ENCODE measurements around the gene GPR42. TPM values are rescaled to one million over a fixed set of nuclear protein-coding genes. Genes with fewer than 3 reads are reported as not detected.

The GPR42 gene
- total RNA-seq, 1 experiment from 2014 or later: not detected

DNA sequence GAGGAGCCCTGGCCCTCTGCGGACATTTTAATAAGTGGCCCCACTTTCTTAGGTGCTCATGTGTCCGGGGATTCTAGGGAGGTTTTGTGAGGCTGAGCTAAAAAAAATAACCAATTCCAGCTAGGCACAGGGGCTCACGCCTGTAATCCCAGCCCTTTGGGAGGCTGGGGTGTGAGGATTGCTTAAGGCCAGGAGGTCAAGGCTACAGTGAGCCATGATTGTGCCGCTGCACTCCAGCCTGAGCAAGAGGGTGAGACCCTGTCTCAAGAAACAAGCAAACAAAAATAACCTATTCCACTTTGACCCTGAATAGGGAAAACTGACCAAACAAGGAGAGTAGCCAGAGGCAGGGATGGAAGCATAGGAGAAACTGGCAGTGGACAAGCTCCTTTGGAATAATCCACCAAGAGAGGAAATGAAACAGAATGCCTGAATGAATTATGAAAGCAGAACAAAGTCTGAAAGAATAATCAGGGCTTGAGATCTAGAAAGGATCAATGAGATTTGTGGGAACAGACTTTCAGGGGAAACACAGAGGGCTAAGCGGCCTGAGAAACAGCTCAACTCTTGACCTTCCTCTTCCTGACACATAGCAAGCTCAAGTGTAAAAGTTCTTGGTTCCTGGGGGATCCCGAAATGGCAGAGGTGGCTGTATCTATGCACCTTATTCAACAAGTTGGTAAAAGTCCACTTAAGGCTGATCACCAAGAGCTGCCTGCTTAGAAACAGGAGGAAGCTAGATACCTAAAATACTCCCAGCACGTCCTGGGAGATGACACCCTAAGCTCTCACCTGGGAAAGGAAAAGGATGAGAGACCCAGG is 47.1 kb downstream of the GPR42 start:
- Histone ChIP-seq H3K4me1 (ENCODE audit: insufficient read depth, low read length, poor library complexity, severe bottlenecking) (no peaks in the 10 kb centered on the region), H3K36me3 (ENCODE audit: insufficient read depth, low read length, poor library complexity, severe bottlenecking) (no peaks in the 10 kb centered on the region), H3K27me3 (replicated peaks; ENCODE audit: insufficient read depth, low read depth, low read length, poor library complexity) (peaks cover 46% of the 10 kb centered on the region), H3K4me3 (ENCODE audit: low read depth, low read length, poor library complexity, severe bottlenecking) (no peak overlapping the region), H3K27ac (ENCODE audit: low read depth, low read length, poor library complexity, severe bottlenecking) (no peak overlapping the region), H3K9me3 (ENCODE audit: low read depth, low read length, poor library complexity, severe bottlenecking) (no peaks in the 10 kb centered on the region)
- no peak for DNase-seq (ENCODE audit: low spot score)
- intact Hi-C loops (cut with micrococcal nuclease; ENCODE audit: unreplicated experiment): no loop called here
- CTCF ChIA-PET: no interaction called here
- BruUV-seq (replicated peaks): no TSS peak
- POLR2A ChIA-PET (ENCODE audit: low non-redundant PET): no interaction called here
- TF ChIP-seq CTCF (conservative IDR thresholded peaks at IDR 0.05; ENCODE audit: low read depth, low read length): no peak
- TF ChIP-seq EZH2 (IDR thresholded peaks at IDR 0.05; ENCODE audit: borderline replicate concordance, low read depth, low read length, poor library complexity, severe bottlenecking): no peak

GRCh38 chr19:35419046-35419445 is 48.2 kb downstream of the GPR42 start:
- Histone ChIP-seq H3K4me3 (ENCODE audit: low read depth, low read length, poor library complexity, severe bottlenecking) (no peak overlapping the region), H3K4me1 (ENCODE audit: insufficient read depth, low read length, poor library complexity, severe bottlenecking) (no peaks in the 10 kb centered on the region), H3K9me3 (ENCODE audit: low read depth, low read length, poor library complexity, severe bottlenecking) (no peaks in the 10 kb centered on the region), H3K27me3 (replicated peaks; ENCODE audit: insufficient read depth, low read depth, low read length, poor library complexity) (peaks cover 36% of the 10 kb centered on the region), H3K27ac (ENCODE audit: low read depth, low read length, poor library complexity, severe bottlenecking) (no peak overlapping the region), H3K36me3 (ENCODE audit: insufficient read depth, low read length, poor library complexity, severe bottlenecking) (no peaks in the 10 kb centered on the region)
- no peak for DNase-seq (ENCODE audit: low spot score)
- intact Hi-C loops (cut with micrococcal nuclease; ENCODE audit: unreplicated experiment): no loop called here
- ChIA-PET CTCF (interaction anchor here (0.6 kb wide), 1 partner anchor 919 kb away, joined by 4 read pairs; no protein-coding TSS in a partner anchor), POLR2A (ENCODE audit: low non-redundant PET) (no interaction called here)
- no peak for TF ChIP-seq CTCF (conservative IDR thresholded peaks at IDR 0.05; ENCODE audit: low read depth, low read length)
- no TSS peak for BruUV-seq (replicated peaks)

DNA sequence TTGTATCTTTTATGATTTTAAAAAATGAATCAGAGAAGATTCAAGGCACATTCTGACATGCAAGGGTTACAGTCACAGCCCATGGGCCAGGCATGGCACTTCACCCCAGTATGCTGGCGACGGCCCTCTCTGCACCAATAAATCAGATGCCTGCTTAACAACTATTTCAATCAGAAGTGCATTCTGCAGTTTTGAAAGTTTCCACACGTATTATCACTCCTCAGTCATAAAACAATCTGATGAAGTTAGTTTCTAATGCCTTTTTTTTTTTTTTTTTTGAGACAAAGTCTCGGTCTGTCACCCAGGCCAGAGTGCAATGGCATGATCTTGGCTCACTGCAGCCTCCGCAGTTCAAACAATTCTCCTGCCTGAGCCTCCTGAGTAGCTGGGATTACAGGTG is 48.9 kb downstream of the GPR42 start:
- TF ChIP-seq CTCF (conservative IDR thresholded peaks at IDR 0.05; ENCODE audit: low read depth, low read length) (no peak), EZH2 (IDR thresholded peaks at IDR 0.05; ENCODE audit: borderline replicate concordance, low read depth, low read length, poor library complexity, severe bottlenecking) (no peak)
- Histone ChIP-seq H3K9me3 (ENCODE audit: low read depth, low read length, poor library complexity, severe bottlenecking) (no peaks in the 10 kb centered on the region), H3K4me1 (ENCODE audit: insufficient read depth, low read length, poor library complexity, severe bottlenecking) (no peaks in the 10 kb centered on the region), H3K4me3 (ENCODE audit: low read depth, low read length, poor library complexity, severe bottlenecking) (no peak overlapping the region), H3K27me3 (replicated peaks; ENCODE audit: insufficient read depth, low read depth, low read length, poor library complexity) (peaks cover 36% of the 10 kb centered on the region), H3K27ac (ENCODE audit: low read depth, low read length, poor library complexity, severe bottlenecking) (no peak overlapping the region), H3K36me3 (ENCODE audit: insufficient read depth, low read length, poor library complexity, severe bottlenecking) (no peaks in the 10 kb centered on the region)
- ChIA-PET POLR2A (ENCODE audit: low non-redundant PET) (no interaction called here), CTCF (no interaction called here)
- intact Hi-C loops (cut with micrococcal nuclease; ENCODE audit: unreplicated experiment): no loop called here
- DNase-seq (ENCODE audit: low spot score): no peak
- BruUV-seq (replicated peaks): no TSS peak
